RWPE2 (cell line): Measurements from ENCODE around the gene PLA2G2F.
A peak's percentile ranks its signal among the peaks of the same experiment; 100 is the strongest.

Experiments used
- ATAC-seq: fragments of 200-7000 bp; cut with Tn5 transposase; 3 replicates; pipeline ENCODE4 v1.9.1; 2021; ENCODE audit warnings: low read depth
- DNase-seq: peaks from one replicate; pipeline ENCODE4 v3.0.0-alpha.2; 2020; ENCODE audit warnings: low spot score
- H3K27ac ChIP-seq: fragments of 450-650 bp; 2 replicates; pipeline ENCODE4 v1.5.1; 2017; ENCODE audit warnings: mild to moderate bottlenecking; ENCODE audit not compliant: poor library complexity, severe bottlenecking
- H3K27me3 ChIP-seq: fragments of 250-450 bp; sonication (Bioruptor Pico); 2 replicates; pipeline ENCODE4 v1.5.1; 2021; ENCODE audit warnings: mild to moderate bottlenecking, moderate library complexity; ENCODE audit not compliant: insufficient read depth, poor library complexity, severe bottlenecking
- H3K36me3 ChIP-seq: fragments of 250-450 bp; sonication (Bioruptor Pico); 2 replicates; pipeline ENCODE4 v1.5.1; 2020; ENCODE audit warnings: low read depth, mild to moderate bottlenecking, moderate library complexity
- H3K4me1 ChIP-seq: fragments of 250-450 bp; sonication (Bioruptor Pico); 2 replicates; pipeline ENCODE4 v1.5.1; 2021; ENCODE audit warnings: mild to moderate bottlenecking, moderate library complexity; ENCODE audit not compliant: insufficient read depth, poor library complexity, severe bottlenecking
- H3K4me3 ChIP-seq: fragments of 250-450 bp; sonication (Bioruptor Pico); 2 replicates; pipeline ENCODE4 v1.5.1; 2021; ENCODE audit warnings: mild to moderate bottlenecking, moderate library complexity; ENCODE audit not compliant: severe bottlenecking
- H3K9me3 ChIP-seq: fragments of 250-450 bp; sonication (Bioruptor Pico); 2 replicates; pipeline ENCODE4 v1.5.1; 2021; ENCODE audit warnings: mild to moderate bottlenecking, moderate library complexity; ENCODE audit not compliant: severe bottlenecking
- TF ChIP-seq, protein P1 (sequence below): fragments of 450-650 bp; IDR thresholded peaks from one replicate; pipeline ENCODE4 v1.5.1; 2017; ENCODE audit warnings: mild to moderate bottlenecking, moderate library complexity; ENCODE audit not compliant: poor library complexity, severe bottlenecking

Gene PLA2G2F

DNA sequence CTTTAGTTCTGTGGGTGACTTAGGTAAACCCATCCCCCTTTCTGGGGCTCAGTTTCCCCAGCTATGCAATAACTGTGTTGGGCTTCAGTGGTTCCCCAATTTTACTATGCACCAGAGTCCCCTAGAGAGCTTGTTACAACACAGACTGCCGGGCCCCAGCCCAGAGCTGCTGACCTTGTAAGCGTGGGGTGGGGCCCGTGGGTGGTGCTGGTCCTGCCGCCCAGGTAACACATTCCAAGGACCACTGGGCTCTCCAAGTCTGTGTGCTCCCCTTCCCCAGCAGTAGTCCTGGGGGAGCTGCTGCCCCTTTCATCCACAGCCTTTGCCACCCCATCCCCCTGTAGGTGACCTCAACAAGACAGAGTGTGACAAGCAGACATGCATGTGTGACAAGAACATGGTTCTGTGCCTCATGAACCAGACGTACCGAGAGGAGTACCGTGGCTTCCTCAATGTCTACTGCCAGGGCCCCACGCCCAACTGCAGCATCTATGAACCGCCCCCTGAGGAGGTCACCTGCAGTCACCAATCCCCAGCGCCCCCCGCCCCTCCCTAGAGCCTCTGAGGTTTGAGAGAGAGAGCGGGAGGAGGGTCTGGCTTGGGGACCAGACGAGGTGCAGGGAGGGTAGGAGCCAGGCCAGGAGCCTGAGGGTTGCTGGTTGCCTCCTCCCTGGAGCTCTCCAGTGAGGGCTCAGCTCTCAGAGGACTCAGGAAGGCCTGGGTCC lies 8.9 kb downstream of the PLA2G2F start:
- H3K36me3 ChIP-seq = no peaks in the 10 kb centered on the region
- ATAC-seq (no peak), DNase-seq (peak; percentile 48)
- no peaks in the 10 kb centered on the region for H3K27me3 ChIP-seq
- H3K4me3 ChIP-seq = no peak overlapping the region
- no peaks in the 10 kb centered on the region for H3K4me1 ChIP-seq
- TF ChIP-seq, protein P1, sequence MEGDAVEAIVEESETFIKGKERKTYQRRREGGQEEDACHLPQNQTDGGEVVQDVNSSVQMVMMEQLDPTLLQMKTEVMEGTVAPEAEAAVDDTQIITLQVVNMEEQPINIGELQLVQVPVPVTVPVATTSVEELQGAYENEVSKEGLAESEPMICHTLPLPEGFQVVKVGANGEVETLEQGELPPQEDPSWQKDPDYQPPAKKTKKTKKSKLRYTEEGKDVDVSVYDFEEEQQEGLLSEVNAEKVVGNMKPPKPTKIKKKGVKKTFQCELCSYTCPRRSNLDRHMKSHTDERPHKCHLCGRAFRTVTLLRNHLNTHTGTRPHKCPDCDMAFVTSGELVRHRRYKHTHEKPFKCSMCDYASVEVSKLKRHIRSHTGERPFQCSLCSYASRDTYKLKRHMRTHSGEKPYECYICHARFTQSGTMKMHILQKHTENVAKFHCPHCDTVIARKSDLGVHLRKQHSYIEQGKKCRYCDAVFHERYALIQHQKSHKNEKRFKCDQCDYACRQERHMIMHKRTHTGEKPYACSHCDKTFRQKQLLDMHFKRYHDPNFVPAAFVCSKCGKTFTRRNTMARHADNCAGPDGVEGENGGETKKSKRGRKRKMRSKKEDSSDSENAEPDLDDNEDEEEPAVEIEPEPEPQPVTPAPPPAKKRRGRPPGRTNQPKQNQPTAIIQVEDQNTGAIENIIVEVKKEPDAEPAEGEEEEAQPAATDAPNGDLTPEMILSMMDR = no peak
- no peaks in the 10 kb centered on the region for H3K9me3 ChIP-seq
- H3K27ac ChIP-seq = no peak overlapping the region

DNA sequence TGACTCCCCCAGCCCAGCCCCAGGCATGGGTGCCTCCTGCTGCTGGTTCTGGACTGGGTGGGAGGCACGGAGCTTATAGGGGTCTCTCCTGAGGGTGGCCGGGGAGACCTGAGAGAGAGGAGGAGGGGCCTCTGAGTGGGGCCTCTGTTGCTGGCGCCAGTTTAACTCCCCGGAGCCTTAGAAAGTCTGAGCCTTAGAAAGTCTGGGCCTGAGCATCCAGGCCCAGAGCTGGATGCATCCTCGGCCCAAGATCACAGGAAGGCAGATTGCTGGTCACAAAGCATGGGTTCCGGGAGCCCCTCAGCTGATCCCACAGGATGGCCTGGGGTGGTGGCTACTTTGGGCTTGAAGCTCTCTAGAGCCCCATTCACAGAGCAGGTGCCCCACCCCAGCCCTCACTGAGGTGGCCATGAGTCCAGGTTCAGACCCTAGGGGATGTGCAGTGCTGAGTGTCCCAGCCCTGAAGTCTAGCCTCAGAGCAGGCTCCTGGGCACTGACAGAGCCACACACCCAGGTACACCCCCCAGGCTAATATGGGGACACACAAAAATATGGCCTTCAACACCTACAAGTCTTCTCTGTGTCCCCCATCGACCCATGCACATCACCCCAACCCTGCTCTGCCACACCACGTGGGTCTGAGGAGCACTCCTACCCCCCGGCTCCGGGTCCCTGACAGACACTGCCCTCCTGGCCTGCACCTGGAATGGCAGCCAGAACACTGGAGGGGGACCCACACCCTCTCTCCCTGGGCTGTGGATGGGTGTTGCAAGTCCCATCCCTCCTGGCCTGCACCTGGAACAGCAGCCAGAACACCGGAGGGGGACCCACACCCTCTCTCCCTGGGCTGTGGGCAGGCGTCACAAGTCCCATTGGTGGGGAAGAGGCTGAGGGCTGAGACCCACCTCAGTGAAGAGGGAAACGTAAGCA lies 9.7 kb downstream of the PLA2G2F start:
- H3K4me1 ChIP-seq = no peaks in the 10 kb centered on the region
- TF ChIP-seq, protein P1 = no peak
- no peak for ATAC-seq
- peak; percentile 38 for DNase-seq
- no peaks in the 10 kb centered on the region for H3K9me3 ChIP-seq
- H3K36me3 ChIP-seq = no peaks in the 10 kb centered on the region
- no peaks in the 10 kb centered on the region for H3K27me3 ChIP-seq
- H3K4me3 ChIP-seq = no peak overlapping the region
- no peak overlapping the region for H3K27ac ChIP-seq

DNA sequence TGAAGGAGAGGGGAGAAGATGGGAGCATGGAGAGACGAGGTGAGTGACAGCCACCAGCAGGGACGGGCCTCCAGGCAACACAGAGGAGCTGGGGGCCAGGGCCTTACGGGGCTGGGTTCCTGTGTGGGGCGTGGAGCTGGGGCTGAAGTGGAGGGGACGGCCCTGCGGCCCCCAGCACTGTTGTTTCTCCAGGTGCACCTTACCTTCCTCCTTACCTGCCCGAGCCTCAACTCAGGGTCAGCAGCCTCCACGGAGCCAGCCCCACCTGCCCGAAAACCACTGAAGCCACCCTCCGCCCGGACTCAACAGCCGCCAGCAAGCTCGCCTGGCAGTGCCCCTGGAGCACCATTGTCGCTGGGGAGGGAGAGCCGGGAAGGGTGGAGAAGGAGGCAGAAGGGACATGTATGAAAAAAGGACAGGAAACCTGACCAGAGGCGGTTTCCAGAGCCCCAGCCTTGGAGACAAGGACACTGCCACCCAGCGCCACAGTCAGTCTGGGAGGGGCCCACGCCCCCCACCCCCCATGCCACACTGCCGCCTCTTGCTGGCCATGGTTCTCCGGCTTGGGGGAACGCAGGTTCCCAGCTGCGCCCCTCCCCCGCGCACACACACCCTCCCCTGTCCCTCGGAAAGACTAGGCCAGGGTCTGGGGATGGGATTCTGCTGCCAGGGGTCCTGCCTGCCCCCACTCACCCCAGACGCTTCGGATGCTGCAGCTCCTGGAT lies 10.6 kb downstream of the PLA2G2F start:
- Histone ChIP-seq H3K4me3 (no peak overlapping the region), H3K36me3 (no peaks in the 10 kb centered on the region), H3K9me3 (no peaks in the 10 kb centered on the region), H3K27me3 (no peaks in the 10 kb centered on the region), H3K4me1 (no peaks in the 10 kb centered on the region), H3K27ac (no peak overlapping the region)
- DNase-seq (no peak), ATAC-seq (no peak)
- TF ChIP-seq, protein P1 = no peak

DNA sequence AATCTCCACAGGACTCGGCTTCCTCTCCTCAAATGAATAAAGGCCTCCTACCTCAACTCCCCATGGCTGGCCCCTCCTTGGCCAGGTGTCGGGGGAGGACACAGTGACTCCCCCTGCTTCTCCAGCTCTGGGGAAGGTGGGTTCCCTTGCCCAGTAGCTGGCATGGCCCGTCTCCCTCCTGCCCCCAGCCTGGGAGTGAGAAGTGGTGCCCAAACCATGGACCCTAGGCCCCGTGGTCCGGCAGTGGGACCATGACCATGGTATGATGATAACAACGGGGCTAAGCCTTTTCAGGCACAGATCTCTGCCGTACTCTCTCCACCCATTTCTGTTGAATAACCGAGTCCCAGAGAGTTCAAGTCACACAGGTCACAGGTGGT lies 11.2 kb downstream of the PLA2G2F start:
- Histone ChIP-seq H3K9me3 (no peaks in the 10 kb centered on the region), H3K27ac (no peak overlapping the region), H3K4me1 (no peaks in the 10 kb centered on the region), H3K36me3 (no peaks in the 10 kb centered on the region), H3K27me3 (no peaks in the 10 kb centered on the region), H3K4me3 (no peak overlapping the region)
- TF ChIP-seq, protein P1 = no peak
- DNase-seq = peak; percentile 35
- no peak for ATAC-seq
